A673 (cell line): ENCODE results near the gene KCNB1. TPM values are rescaled to one million over a fixed set of nuclear protein-coding genes. Genes with fewer than 3 reads are reported as not detected.

Source experiments
- BruUV-seq: library from RNA; stranded (reverse); fragments of 400-500 nt; replicated peaks from 2 replicates; lab custom pipeline; 2021; lab: Mats Ljungman, UMichigan
- CTCF ChIA-PET: fragments of 300-600 bp; sonication (Branson Sonifier 250); formaldehyde crosslinking; loops from one replicate; lab custom pipeline; 2022; ENCODE audit warnings: antibody characterized with exemption; lab: Charles Lee
- POLR2A ChIA-PET: fragments of 300-600 bp; sonication (Branson Sonifier 250); formaldehyde crosslinking; loops from one replicate; lab custom pipeline; 2022; ENCODE audit warnings: antibody characterized with exemption; ENCODE audit not compliant: low non-redundant PET; lab: Charles Lee
- DNase-seq: peaks from one replicate; pipeline ENCODE4 v3.0.0-alpha.2; 2015; ENCODE audit warnings: low spot score
- H3K27ac ChIP-seq: fragments of 200-600 bp; sonication (generic); 2 replicates; pipeline ENCODE4 v1.5.1; 2016; ENCODE audit warnings: mixed run types, low read depth, mild to moderate bottlenecking, mixed read lengths, antibody characterized with exemption, low read length; ENCODE audit not compliant: poor library complexity, severe bottlenecking
- H3K27me3 ChIP-seq: fragments of 200-600 bp; sonication (generic); replicated peaks from 2 replicates; pipeline ENCODE4 v1.6.1; 2017; ENCODE audit warnings: mixed run types, low read depth, mild to moderate bottlenecking, mixed read lengths, antibody characterized with exemption, low read length; ENCODE audit not compliant: insufficient read depth, poor library complexity
- H3K36me3 ChIP-seq: fragments of 200-600 bp; sonication (generic); 2 replicates; pipeline ENCODE4 v1.6.1; 2016; ENCODE audit warnings: mixed run types, mild to moderate bottlenecking, mixed read lengths, antibody characterized with exemption, low read length; ENCODE audit not compliant: insufficient read depth, poor library complexity, severe bottlenecking
- H3K4me1 ChIP-seq: fragments of 200-600 bp; sonication (generic); 2 replicates; pipeline ENCODE4 v1.6.1; 2017; ENCODE audit warnings: mixed run types, mild to moderate bottlenecking, mixed read lengths, antibody characterized with exemption, low read length; ENCODE audit not compliant: insufficient read depth, poor library complexity, severe bottlenecking
- H3K4me3 ChIP-seq: fragments of 200-600 bp; sonication (generic); 2 replicates; pipeline ENCODE4 v1.5.1; 2016; ENCODE audit warnings: low read depth, mixed run types, mild to moderate bottlenecking, mixed read lengths, low read length; ENCODE audit not compliant: poor library complexity, severe bottlenecking
- H3K9me3 ChIP-seq: fragments of 200-600 bp; sonication (generic); 2 replicates; pipeline ENCODE4 v1.6.1; 2016; ENCODE audit warnings: mixed run types, low read depth, mild to moderate bottlenecking, mixed read lengths, antibody characterized with exemption, low read length; ENCODE audit not compliant: poor library complexity, severe bottlenecking
- CTCF ChIP-seq: fragments of 300-800, 200-600 bp; sonication (generic); conservative IDR thresholded peaks from 2 replicates; pipeline ENCODE4 v1.5.1; 2017; ENCODE audit warnings: low read depth, mild to moderate bottlenecking, antibody characterized with exemption, low read length, moderate library complexity, mixed read lengths
- EZH2 ChIP-seq: fragments of 200-600 bp; sonication (generic); IDR thresholded peaks from 2 replicates; pipeline ENCODE4 v1.6.1; 2017; ENCODE audit warnings: borderline replicate concordance, low read depth, mild to moderate bottlenecking, mixed read lengths, antibody characterized with exemption, low read length; ENCODE audit not compliant: poor library complexity, severe bottlenecking
- intact Hi-C: fragments of 100-400 bp; cut with micrococcal nuclease; formaldehyde crosslinking; loops from one replicate; pipeline ENCODE4 v1.10.0; 2022; ENCODE audit not compliant: unreplicated experiment
- total RNA-seq: library from RNA; stranded (reverse); gene quantifications from 2 replicates; pipeline ENCODE4 v1.2.3, GENCODE V29; 2021

Gene KCNB1
- total RNA-seq, 1 experiment from 2014 or later: not detected

GRCh38 chr20:49431329-49431728 is 51.1 kb downstream of the KCNB1 start:
- Histone ChIP-seq H3K27me3 (peaks cover 15% of the 10 kb centered on the region), H3K36me3 (no peaks in the 10 kb centered on the region), H3K4me3 (no peak overlapping the region), H3K9me3 (no peaks in the 10 kb centered on the region), H3K27ac (no peak overlapping the region), H3K4me1 (no peaks in the 10 kb centered on the region)
- intact Hi-C loops: no loop called here
- no TSS peak for BruUV-seq
- ChIA-PET POLR2A (no interaction called here), CTCF (interaction anchor here (0.7 kb wide), 1 partner anchor 173 kb away, joined by 4 read pairs; no protein-coding TSS in a partner anchor)
- no peak for TF ChIP-seq CTCF
- no peak for TF ChIP-seq EZH2
- no peak for DNase-seq

- Histone ChIP-seq H3K36me3 (no peaks in the 10 kb centered on the region), H3K4me1 (no peaks in the 10 kb centered on the region), H3K4me3 (no peak overlapping the region), H3K27ac (no peak overlapping the region), H3K9me3 (no peaks in the 10 kb centered on the region), H3K27me3 (peaks cover 14% of the 10 kb centered on the region)
- ChIA-PET POLR2A (no interaction called here), CTCF (no interaction called here)
- TF ChIP-seq CTCF (no peak), EZH2 (no peak)
- DNase-seq: no peak
- intact Hi-C loops: no loop called here
- no TSS peak for BruUV-seq
Observed at GRCh38 chr20:49430320-49430719, 52.1 kb downstream of the KCNB1 start.

- Histone ChIP-seq H3K9me3 (no peaks in the 10 kb centered on the region), H3K36me3 (no peaks in the 10 kb centered on the region), H3K4me1 (no peaks in the 10 kb centered on the region), H3K4me3 (no peak overlapping the region), H3K27me3 (peaks cover 18% of the 10 kb centered on the region), H3K27ac (no peak overlapping the region)
- ChIA-PET CTCF (no interaction called here), POLR2A (no interaction called here)
- intact Hi-C loops: no loop called here
- TF ChIP-seq EZH2: no peak
- TF ChIP-seq CTCF: no peak
- BruUV-seq: no TSS peak
- DNase-seq: no peak
Observed at GRCh38 chr20:49427751-49428518, 54.5 kb downstream of the KCNB1 start.
